GM18868 (cell line): ENCODE data around the gene ATRNL1.

Source experiments
- ATAC-seq: cut with Tn5 transposase; IDR thresholded peaks from one replicate; pipeline ENCODE4 v1.9.1; 2021; ENCODE audit warnings: mild to moderate bottlenecking, moderate library complexity; ENCODE audit not compliant: unreplicated experiment

Gene ATRNL1

DNA sequence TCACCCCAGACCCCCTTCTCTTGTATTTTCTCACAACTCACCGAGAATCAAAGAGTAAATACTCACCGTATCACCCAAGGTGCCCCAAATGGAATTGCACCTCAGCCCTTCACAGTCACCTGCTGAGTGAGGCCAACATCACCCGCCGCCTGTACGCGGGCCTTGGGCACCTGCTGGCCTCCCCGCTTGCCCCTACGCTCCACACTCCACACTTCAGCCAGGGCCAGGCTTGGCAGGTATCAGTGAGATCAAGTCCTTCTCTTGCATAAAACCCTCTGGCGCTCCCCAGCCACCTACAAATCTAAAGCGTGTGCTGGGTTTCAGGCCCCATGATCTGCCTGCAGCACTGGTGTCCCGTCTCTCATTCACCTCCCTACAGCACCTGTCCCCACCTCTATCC is 879.3 kb downstream of the ATRNL1 start:
- no peak for ATAC-seq

DNA sequence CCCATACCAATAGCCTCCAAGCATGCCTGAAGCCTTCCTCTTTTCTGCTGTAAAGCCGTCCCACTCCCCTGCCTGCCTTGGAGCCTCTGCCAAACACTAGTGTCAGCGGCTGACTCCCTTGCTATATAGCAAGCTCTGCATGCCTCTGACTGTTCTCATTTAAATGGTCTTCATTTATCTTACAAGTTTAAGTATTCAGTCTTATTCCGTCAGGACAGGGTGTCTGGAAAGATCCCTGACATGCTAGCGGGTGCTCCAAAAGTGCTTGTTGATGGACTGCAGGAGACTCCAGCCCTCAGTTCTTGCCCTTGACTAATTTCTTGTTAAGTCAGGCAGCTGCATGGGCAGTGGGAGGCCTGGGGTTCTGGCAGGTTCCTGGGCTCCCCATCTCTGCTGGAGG is 881.2 kb downstream of the ATRNL1 start:
- ATAC-seq: no peak

DNA sequence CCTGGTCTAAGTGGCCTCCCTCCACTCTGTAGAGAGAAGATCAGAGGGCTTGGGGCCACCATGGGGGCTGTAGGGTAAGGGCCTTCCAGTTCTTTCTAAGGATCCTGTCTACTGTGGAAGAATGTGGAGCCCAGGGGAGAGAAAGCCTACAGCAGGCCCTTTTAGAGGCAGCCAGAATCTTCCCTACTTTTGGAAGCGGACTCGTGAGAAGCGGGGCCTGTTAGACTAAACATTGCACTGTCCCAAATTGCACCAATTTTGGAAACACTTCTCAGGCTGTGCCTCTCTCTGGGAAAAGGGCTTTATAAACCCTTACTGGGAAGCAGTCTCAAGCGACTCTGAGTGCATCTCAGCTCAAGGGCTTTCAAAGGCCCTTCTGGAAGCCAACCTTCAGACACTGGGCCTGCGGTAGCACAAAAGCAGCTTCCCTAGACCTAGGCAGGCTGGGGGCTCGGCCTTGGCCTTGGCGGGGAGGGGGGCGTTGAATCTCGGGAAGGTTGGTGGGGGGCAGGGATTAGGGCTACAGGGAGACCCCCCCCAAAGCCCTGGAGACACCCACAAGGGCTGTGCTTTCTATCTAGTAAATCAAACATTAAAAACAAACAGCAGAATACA is 881.8 kb downstream of the ATRNL1 start:
- no peak for ATAC-seq

DNA sequence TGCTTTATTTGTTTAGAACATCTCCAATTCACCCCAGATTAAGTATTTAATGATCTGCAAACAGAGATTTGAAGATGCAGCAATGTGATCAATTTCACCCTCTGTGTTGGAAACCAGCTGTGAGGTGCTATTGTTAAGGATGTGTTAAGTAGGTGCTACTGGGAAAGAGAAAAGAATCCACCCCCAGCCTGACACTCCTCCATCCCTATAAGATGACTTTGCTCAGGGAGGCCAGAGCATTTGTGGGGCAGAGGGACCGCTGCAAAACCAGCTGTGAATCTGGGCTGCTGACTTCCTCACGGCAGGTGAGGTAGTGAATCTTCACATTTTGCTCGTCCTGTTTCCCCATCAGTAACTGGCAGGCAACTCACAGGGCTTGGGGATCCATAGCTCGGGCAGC is 882.3 kb downstream of the ATRNL1 start:
- ATAC-seq: no peak

DNA sequence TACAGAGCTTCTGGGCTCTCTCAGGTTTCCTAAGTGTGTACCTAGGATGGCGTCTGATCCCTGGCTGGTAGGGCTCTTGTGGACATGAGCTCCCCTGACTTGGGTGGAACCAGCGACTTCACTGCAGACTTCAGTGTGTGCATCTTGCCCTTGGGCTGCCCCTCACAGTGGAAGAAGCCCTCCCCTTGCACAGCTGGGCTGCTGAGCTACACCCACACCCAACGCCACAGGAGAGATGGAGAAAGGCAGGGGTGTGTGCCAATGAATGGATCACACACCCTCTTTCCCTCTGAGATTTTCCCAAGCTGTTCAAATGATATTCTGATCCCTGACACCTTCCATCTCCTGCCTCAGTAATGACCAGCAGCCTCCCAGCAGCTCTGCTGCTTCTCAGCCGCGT is 883.2 kb downstream of the ATRNL1 start:
- no peak for ATAC-seq

DNA sequence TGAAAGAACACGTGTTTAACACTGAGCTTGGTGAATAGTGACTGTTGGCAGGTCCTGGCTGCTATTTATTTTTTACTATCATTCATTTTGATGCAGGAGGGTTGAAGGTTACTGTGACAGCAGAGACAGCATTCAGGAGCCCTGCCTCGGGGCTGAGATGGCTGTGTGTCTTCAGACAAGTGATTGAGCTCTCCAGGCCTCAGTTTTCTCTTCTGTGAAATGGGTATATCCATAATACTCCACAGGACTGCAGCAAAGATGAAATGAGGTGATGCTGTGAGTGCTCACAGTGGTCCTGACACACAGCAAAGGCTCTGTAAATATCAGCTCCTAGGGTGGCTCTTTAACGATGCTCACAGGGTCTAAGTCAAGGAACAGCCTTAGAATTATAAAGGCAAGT is 884.7 kb downstream of the ATRNL1 start:
- ATAC-seq: no peak

DNA sequence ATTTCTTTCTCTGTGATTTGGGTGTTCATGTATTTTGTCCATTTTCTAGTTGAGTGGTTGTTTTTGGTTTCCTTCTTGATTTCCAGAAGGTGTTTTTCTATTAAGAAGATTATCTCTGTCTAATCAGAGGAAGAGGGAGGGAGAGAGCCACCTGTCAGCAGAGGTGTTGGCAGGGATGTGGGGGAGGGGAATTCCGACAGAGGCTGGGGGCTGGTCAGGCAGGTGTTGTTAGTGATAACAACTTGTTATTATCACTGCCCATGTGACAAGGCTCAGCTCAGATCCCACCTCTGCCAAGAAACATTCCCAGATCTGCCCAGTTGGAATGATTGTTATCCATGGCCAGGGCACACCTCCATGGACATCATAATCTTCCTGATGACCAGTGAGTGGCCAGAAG is 886.4 kb downstream of the ATRNL1 start:
- ATAC-seq: no peak

DNA sequence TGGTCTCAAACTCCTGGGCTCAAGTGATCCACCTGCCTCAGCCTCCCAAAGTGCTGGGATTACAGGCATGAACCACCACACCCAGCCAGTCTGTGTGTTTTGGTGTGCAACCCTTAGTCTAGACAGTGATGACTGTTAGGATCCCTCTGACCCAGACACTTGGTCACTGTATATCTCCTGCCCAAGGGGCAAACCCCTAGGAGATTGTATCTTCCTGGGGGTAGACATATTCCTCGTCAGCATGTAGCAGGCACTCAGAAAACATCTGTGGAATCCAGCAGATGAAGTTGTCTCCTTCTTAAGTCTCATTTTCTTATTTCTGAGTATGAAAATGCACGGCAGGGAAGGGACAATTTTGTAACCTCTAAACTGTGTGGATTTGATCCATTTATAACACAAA is 887.3 kb downstream of the ATRNL1 start:
- no peak for ATAC-seq

DNA sequence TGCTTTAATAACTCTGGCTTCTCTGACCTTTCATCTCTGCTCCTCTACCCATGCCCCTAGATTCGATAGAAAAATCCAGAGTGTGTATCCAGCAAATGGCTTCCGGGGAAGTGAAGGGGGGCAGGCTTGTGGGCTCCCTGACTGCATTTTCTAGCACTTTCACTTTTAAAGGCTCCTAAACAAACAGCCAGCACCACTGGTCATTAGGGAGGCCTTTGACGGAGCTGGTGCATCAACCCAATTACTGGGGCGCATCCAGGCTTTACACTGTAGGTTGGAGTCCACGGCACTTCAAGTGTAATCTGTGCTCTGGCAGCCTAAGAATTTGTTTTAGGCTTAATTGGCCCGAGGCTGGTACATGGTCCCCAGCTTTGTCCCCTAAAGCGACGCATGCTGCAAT is 887.9 kb downstream of the ATRNL1 start:
- ATAC-seq: no peak

DNA sequence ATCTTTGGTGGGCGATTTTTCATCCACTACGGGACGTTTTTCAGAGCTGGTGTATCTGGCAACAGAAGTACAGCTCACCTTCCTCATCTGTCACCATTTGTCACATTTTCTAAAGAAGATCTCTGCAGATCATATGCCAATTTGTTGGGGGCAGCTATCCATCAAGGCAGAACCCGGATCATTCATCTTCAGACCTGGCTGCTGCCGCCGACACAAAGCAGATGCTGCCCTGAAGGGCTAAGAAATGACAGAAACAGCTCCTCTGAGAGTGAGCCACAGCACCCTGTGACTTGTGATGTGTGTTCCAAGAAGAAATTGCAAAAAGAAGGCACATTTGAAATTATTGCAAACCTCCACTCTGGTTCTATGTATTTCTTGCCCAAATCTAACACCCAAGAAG is 888.9 kb downstream of the ATRNL1 start:
- no peak for ATAC-seq

DNA sequence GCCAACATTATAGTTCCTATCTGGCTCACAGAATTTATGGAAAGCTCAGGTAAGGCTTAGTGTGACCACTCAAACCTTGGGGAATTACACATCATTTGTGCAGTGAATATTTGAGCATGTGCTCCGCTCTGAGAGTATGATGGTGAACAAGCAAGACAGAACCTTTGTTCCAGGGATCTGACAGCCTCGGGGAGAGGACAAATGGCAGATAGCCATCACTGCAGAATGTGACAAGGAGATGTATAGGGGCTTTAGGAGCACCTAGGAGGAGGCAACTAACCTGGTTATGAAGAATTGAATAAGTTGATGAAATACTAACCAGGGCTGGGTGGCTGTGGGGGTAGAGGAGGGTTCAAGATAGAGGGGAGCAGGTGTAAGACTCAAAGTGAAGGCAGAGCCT is 889.4 kb downstream of the ATRNL1 start:
- no peak for ATAC-seq

DNA sequence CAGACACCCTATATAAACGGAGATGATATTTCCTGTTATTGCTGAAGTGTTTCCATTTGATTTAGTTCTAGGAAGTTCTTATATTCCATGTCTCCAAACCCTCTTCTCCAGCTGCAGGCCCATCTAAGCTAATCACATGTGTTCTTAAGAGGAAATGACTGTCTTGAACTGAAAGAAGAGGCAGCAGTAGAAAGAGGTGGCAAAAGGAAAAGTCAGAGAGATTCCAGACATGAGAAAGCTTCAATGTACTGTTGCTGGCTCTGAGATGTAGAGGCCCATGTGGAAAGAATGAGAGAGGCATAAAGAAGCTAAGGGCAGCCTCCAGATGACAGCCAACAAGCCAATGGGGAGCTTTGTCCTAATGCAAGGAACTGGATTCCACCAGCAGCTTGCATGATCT is 892.6 kb downstream of the ATRNL1 start:
- no peak for ATAC-seq

DNA sequence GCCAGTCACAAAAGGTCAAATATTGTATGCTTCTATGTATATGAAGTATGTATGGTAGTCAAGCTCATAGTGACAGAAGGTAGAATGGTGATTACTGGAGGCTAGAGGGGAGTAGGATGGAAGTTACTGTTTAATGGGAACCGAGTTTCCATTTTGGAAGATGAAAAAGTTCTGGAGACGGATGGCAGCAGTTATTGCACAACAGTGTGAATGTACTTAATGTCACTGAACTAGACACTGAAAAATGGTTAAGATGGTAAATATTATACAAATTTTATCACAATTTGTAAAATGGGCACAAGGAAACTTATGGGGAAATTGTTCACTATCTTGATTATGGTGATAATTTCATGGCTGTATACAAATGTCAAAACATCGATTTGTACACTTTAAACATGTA is 895.2 kb downstream of the ATRNL1 start:
- ATAC-seq: no peak

DNA sequence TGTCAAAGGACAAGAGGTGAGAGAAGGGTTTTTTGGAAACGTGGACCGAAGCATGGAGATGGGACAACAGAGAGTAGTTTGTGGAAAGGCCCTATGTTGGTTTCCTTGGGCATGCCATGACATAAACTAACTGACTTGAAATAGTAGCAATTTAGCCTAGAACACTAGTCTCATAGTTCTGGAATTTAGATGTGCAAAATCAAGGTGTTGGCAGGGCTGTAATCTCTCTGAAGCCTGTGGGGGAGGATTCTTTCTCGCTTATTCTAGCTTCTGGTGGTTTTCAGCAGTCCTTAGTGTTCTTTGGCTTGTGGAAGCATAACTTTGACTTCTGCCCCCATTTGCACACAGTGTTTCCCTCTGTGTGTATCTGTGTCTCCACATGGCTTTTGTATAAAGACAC is 896.5 kb downstream of the ATRNL1 start:
- no peak for ATAC-seq

DNA sequence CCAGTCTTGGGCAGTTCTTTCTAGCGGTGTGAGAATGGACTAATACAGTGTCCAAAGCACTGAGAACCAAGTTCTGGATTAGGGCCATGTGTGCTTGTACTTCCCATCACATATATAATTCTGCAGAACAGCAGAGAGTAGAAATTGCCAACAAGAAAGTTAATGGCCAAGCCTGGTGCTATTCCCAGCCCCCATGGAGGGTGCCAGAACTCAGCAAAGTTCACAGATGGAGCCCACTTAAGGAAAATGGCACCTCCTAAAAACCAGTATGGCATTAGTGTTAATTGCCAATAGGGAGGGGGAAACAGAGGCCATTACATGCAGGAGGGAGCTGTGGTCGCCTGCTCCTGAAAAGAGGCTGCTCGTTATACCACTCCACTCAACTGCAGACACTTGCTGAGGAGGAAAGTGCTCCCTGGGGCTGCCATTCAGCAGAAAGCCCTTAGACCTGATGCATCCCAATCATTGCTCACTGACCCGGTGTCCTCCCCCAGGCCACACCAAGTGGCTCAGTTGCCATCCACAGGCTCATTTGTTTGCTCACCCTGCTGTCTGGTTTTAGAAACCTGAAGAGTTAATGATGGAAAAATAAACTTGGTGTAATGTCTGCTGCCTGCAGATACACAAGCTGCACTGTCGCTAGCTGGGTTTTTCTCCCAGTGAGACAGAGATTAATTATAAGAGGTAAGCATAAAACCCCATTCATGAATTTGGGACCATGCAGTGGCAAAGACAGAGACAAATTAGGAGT is 899.2 kb downstream of the ATRNL1 start:
- ATAC-seq: no peak

DNA sequence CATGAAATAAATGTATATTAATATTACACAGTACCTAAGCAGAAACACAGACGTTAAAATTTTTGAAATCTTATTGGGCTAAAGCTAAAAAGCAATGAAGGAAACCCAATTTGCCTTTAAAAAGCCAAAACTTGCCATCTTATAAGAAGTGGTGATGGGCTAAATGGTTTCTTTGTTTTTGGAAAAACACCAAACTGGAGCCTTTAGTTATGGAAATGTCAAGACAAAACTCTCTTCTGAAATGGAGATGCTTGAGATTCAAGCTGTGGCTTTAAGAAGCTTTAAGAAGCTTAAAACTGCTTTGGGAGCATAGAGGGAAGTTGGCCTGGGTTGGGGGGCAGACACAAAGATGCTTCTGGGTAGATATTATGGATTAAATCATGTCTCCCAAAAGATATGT is 902.9 kb downstream of the ATRNL1 start:
- ATAC-seq: no peak

DNA sequence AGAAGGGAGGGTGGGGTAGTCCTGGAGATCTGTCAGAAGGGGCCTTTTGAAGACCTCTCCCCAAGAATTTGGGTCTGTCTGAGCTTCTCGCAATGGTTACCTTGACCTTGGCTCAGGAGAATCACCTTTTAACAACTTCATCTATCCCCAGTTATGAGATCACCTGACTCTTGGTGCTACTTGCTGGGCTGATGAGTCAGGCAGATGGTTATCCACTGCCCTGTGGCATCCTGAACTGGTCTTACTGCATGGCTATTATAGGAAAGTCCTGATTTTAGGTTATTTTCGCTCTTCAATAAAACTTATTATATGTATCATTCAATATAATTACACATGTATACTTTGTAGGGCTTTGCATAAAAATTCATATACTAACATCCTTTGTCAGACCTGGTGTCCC is 905.1 kb downstream of the ATRNL1 start:
- no peak for ATAC-seq
